GM19397 (cell line): ENCODE data around the gene CADM2.
"Not testable (repeated sequence)": the region's sequence is repeated elsewhere in the genome, so short reads cannot be mapped to it uniquely, and the experiment has no call there.

ENCODE experiments used
- ATAC-seq: cut with Tn5 transposase; IDR thresholded peaks from one replicate; pipeline ENCODE4 v1.9.1; 2021; ENCODE audit warnings: mild to moderate bottlenecking, moderate library complexity; ENCODE audit not compliant: unreplicated experiment

Gene CADM2

GRCh38 chr3:85074003-85074402 is 115.2 kb downstream of the CADM2 start:
- ATAC-seq = no peak

GRCh38 chr3:85075663-85076062 is 116.9 kb downstream of the CADM2 start:
- no peak for ATAC-seq

- ATAC-seq = no peak
Observed at GRCh38 chr3:85077018-85077417, 118.2 kb downstream of the CADM2 start.

- no peak for ATAC-seq
Observed at GRCh38 chr3:85081191-85081906, 122.6 kb downstream of the CADM2 start.

GRCh38 chr3:85090495-85090894 is 131.7 kb downstream of the CADM2 start:
- no peak for ATAC-seq

- no peak for ATAC-seq
Observed at GRCh38 chr3:85100316-85100715, 141.5 kb downstream of the CADM2 start.

- no peak for ATAC-seq
Observed at GRCh38 chr3:85102781-85103180, 144.0 kb downstream of the CADM2 start.

- no peak for ATAC-seq
Observed at GRCh38 chr3:85110393-85110792, 151.6 kb downstream of the CADM2 start.

- no peak for ATAC-seq
Observed at GRCh38 chr3:85120879-85121278, 162.1 kb downstream of the CADM2 start.

GRCh38 chr3:85132864-85133263 is 174.1 kb downstream of the CADM2 start:
- not testable (repeated sequence) for ATAC-seq

GRCh38 chr3:85133691-85134420 is 175.1 kb downstream of the CADM2 start:
- ATAC-seq = not testable (repeated sequence)

- ATAC-seq = no peak
Observed at GRCh38 chr3:85142626-85143025, 183.8 kb downstream of the CADM2 start.

- no peak for ATAC-seq
Observed at GRCh38 chr3:85148036-85148435, 189.2 kb downstream of the CADM2 start.

- no peak for ATAC-seq
Observed at GRCh38 chr3:85151555-85151954, 192.8 kb downstream of the CADM2 start.

- not testable (repeated sequence) for ATAC-seq
Observed at GRCh38 chr3:85153279-85153678, 194.5 kb downstream of the CADM2 start.

- ATAC-seq = no peak
Observed at GRCh38 chr3:85159376-85159775, 200.6 kb downstream of the CADM2 start.

GRCh38 chr3:85161544-85161943 is 202.8 kb downstream of the CADM2 start:
- no peak for ATAC-seq

GRCh38 chr3:85162905-85163304 is 204.1 kb downstream of the CADM2 start:
- ATAC-seq = no peak

- no peak for ATAC-seq
Observed at GRCh38 chr3:85164436-85164835, 205.6 kb downstream of the CADM2 start.

GRCh38 chr3:85167576-85167975 is 208.8 kb downstream of the CADM2 start:
- no peak for ATAC-seq

GRCh38 chr3:85170646-85171045 is 211.9 kb downstream of the CADM2 start:
- ATAC-seq = no peak

GRCh38 chr3:85171976-85172375 is 213.2 kb downstream of the CADM2 start:
- ATAC-seq = no peak
